ENCODE measurements around the gene CYP2J2. TPM values are rescaled to one million over a fixed set of nuclear protein-coding genes. Genes with fewer than 3 reads are reported as not detected.
"Not testable (repeated sequence)": the region's sequence is repeated elsewhere in the genome, so short reads cannot be mapped to it uniquely, and the experiment has no call there.

The CYP2J2 gene
- polyA plus RNA-seq, 4 donors = 15.4 to 87.4 (median 36.3) TPM

- FAIRE-seq (no peak), DNase-seq (no peak)
- Histone ChIP-seq H3K4me1 (ENCODE audit: control insufficient read depth in 3 of 3, insufficient read depth in 2 of 3, low read depth in 1 of 3, low read length in 2 of 3) (peaks cover 0 to 5% (median 0%) of the 10 kb centered on the region in 3 donors), H3K4me3 (ENCODE audit: low read depth in 1 of 3, low read length in 3 of 3) (no peak overlapping the region), H3K27ac (ENCODE audit: low read depth in 1 of 3, low read length in 2 of 3) (no peak overlapping the region), H3K36me3 (ENCODE audit: control insufficient read depth in 3 of 3, insufficient read depth in 2 of 3, low read depth in 1 of 3, low read length in 3 of 3) (peaks cover 0 to 3% (median 3%) of the 10 kb centered on the region in 3 donors), H3K27me3 (ENCODE audit: control insufficient read depth in 3 of 3, insufficient read depth in 3 of 3, low read length in 3 of 3) (no peaks in the 10 kb centered on the region), H3K9me3 (ENCODE audit: control insufficient read depth in 2 of 2, insufficient read depth in 1 of 2, low read depth in 1 of 2, low read length in 1 of 2) (no peaks in the 10 kb centered on the region)
- WGBS, 3 donors = 60 to 77% (median 74%) methylated on average over 1 of the region's 1 CpG
Measured at GRCh38 chr1:59915516-59915915, 11.1 kb downstream of the CYP2J2 start.

- not testable (repeated sequence) for H3K4me1 ChIP-seq (ENCODE audit: control insufficient read depth in 3 of 3, insufficient read depth in 2 of 3, low read depth in 1 of 3, low read length in 2 of 3); H3K9me3 ChIP-seq (ENCODE audit: control insufficient read depth in 2 of 2, insufficient read depth in 1 of 2, low read depth in 1 of 2, low read length in 1 of 2); DNase-seq; H3K4me3 ChIP-seq (ENCODE audit: low read depth in 1 of 3, low read length in 3 of 3); H3K27me3 ChIP-seq (ENCODE audit: control insufficient read depth in 3 of 3, insufficient read depth in 3 of 3, low read length in 3 of 3); H3K27ac ChIP-seq (ENCODE audit: low read depth in 1 of 3, low read length in 2 of 3); H3K36me3 ChIP-seq (ENCODE audit: control insufficient read depth in 3 of 3, insufficient read depth in 2 of 3, low read depth in 1 of 3, low read length in 3 of 3); FAIRE-seq
- WGBS, 3 donors = 89 to 94% (median 94%) methylated on average over 7 of the region's 7 CpGs
Measured at GRCh38 chr1:59914791-59915286, 11.7 kb downstream of the CYP2J2 start.

DNA sequence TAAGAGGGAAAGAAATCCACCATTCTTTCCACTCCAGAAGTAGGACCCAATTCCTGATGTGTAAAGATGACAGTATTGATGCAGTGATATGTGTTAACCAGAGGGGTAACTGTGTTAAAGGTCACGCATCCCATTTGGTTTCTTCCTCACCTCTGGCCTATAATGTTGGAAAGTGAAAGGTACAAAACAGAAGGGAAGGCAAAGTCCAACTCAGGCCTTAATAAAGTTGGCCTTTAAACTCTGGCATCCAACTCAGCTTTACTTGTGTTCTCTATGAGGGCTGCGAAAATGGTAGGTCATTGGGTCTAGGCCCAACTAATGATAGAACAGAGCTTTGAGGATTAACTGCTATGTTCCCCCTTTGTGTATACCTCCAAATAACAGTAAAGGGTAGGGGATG is 17.9 kb downstream of the CYP2J2 start:
- peak; percentile 75 to 91 for DNase-seq

DNA sequence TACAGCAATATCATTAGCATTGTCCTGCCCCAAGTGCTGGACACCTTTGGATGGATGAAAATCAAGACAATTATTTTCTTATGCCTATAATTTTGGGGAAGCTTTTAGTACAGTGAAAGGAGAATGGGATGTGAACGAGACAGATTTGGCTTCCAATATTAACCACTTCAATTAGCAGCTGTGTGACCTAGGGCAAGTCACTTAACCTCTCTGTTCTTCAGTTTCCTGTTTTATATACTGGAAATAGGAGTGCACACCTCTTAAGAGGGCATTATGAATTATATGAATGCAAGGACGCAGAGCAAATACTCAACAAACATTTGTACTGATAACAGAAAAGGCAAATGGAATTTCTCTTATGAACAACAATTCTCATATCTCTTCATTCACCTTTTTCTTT is 18.5 kb downstream of the CYP2J2 start:
- no peak overlapping the region for H3K4me3 ChIP-seq (ENCODE audit: low read depth in 1 of 3, low read length in 3 of 3)
- 67 to 80% (median 78%) methylated on average over 2 of the region's 2 CpGs for WGBS, 3 donors

More for the DNA sequence above, 17.9 kb downstream of the CYP2J2 start:
- H3K4me1 ChIP-seq (ENCODE audit: control insufficient read depth in 3 of 3, insufficient read depth in 2 of 3, low read depth in 1 of 3, low read length in 2 of 3) = peaks cover 0 to 25% (median 4%) of the 10 kb centered on the region in 3 donors
- H3K36me3 ChIP-seq (ENCODE audit: control insufficient read depth in 3 of 3, insufficient read depth in 2 of 3, low read depth in 1 of 3, low read length in 3 of 3) = peaks cover 0 to 10% (median 6%) of the 10 kb centered on the region in 3 donors
- FAIRE-seq = no peak
- H3K4me3 ChIP-seq (ENCODE audit: low read depth in 1 of 3, low read length in 3 of 3) = no peak overlapping the region
- 36 to 76% (median 50%) methylated on average over 2 of the region's 2 CpGs for WGBS, 3 donors
- no peaks in the 10 kb centered on the region for H3K27me3 ChIP-seq (ENCODE audit: control insufficient read depth in 3 of 3, insufficient read depth in 3 of 3, low read length in 3 of 3)
- no peaks in the 10 kb centered on the region for H3K9me3 ChIP-seq (ENCODE audit: control insufficient read depth in 2 of 2, insufficient read depth in 1 of 2, low read depth in 1 of 2, low read length in 1 of 2)
- peak overlapping the region in 1 of 3 donors; percentile 23 for H3K27ac ChIP-seq (ENCODE audit: low read depth in 1 of 3, low read length in 2 of 3)

DNA sequence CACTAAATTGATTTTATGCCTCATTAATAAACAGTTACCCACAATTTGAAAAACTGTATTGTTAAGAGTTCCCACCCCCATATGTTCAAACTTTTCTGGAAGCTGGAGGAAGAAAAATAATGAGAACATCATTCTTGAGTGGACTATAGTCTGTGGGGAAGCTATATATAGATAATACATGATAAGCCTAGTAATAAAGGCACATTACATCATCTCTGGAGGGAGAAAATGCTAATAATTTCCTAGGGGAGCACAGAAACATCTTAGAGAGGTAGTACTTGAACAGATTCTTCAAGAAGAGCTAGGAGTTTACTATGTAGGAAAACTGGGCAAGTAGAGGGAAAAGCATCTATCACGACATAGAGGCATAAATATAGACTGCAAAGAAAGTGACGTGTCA is 19.6 kb downstream of the CYP2J2 start:
- peak overlapping the region in 2 of 3 donors; percentile 55 to 57 for H3K27ac ChIP-seq (ENCODE audit: low read depth in 1 of 3, low read length in 2 of 3)
- H3K36me3 ChIP-seq (ENCODE audit: control insufficient read depth in 3 of 3, insufficient read depth in 2 of 3, low read depth in 1 of 3, low read length in 3 of 3) = peaks cover 0 to 7% (median 6%) of the 10 kb centered on the region in 3 donors

More for the DNA sequence above, 18.5 kb downstream of the CYP2J2 start:
- Histone ChIP-seq H3K9me3 (ENCODE audit: control insufficient read depth in 2 of 2, insufficient read depth in 1 of 2, low read depth in 1 of 2, low read length in 1 of 2) (no peaks in the 10 kb centered on the region), H3K36me3 (ENCODE audit: control insufficient read depth in 3 of 3, insufficient read depth in 2 of 3, low read depth in 1 of 3, low read length in 3 of 3) (peaks cover 0 to 10% (median 6%) of the 10 kb centered on the region in 3 donors), H3K27ac (ENCODE audit: low read depth in 1 of 3, low read length in 2 of 3) (peak overlapping the region in 1 of 3 donors; percentile 21), H3K27me3 (ENCODE audit: control insufficient read depth in 3 of 3, insufficient read depth in 3 of 3, low read length in 3 of 3) (no peaks in the 10 kb centered on the region), H3K4me1 (ENCODE audit: control insufficient read depth in 3 of 3, insufficient read depth in 2 of 3, low read depth in 1 of 3, low read length in 2 of 3) (peaks cover 0 to 25% (median 4%) of the 10 kb centered on the region in 3 donors)
- FAIRE-seq (no peak), DNase-seq (no peak)

DNA sequence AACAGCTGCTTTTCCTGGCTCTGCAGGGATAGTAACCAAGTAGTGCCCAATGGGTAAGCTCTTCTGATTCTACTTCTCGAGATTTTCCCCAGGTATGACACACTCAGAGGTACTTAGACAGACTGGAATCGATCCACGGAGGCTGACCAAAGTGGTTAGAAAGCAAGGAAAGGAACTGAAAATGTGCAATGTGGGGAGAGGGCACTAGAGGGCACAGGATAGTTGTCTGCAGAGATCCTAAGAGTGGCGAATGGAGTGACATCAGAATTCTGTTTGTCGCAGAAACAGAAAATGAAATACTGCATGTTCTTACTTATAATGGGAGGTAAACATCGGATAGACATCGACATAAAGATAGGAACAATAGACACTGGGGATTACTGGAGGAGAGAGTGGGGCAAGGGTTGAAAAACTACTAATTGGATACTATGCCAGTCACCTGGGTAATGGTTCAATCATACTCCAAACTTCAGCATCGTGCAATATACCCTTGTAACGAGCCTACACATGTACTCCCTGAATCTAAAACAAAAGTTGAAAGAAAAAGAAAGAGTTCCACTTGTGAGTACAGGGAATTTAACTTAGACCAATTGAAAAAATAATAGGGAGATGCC is 23.3 kb downstream of the CYP2J2 start:
- WGBS, 3 donors = 25 to 40% (median 39%) methylated on average over 9 of the region's 9 CpGs
- Histone ChIP-seq H3K4me1 (ENCODE audit: control insufficient read depth in 3 of 3, insufficient read depth in 2 of 3, low read depth in 1 of 3, low read length in 2 of 3) (peaks cover 0 to 13% (median 4%) of the 10 kb centered on the region in 3 donors), H3K27me3 (ENCODE audit: control insufficient read depth in 3 of 3, insufficient read depth in 3 of 3, low read length in 3 of 3) (no peaks in the 10 kb centered on the region), H3K27ac (ENCODE audit: low read depth in 1 of 3, low read length in 2 of 3) (no peak overlapping the region), H3K36me3 (ENCODE audit: control insufficient read depth in 3 of 3, insufficient read depth in 2 of 3, low read depth in 1 of 3, low read length in 3 of 3) (peaks cover 0 to 16% (median 8%) of the 10 kb centered on the region in 3 donors), H3K9me3 (ENCODE audit: control insufficient read depth in 2 of 2, insufficient read depth in 1 of 2, low read depth in 1 of 2, low read length in 1 of 2) (no peaks in the 10 kb centered on the region), H3K4me3 (ENCODE audit: low read depth in 1 of 3, low read length in 3 of 3) (no peak overlapping the region)
- FAIRE-seq (no peak), DNase-seq (peak; percentile 53 to 65)

More for the DNA sequence above, 19.6 kb downstream of the CYP2J2 start:
- DNase-seq (peak; percentile 63 to 64), FAIRE-seq (no peak)
- Histone ChIP-seq H3K4me3 (ENCODE audit: low read depth in 1 of 3, low read length in 3 of 3) (no peak overlapping the region), H3K9me3 (ENCODE audit: control insufficient read depth in 2 of 2, insufficient read depth in 1 of 2, low read depth in 1 of 2, low read length in 1 of 2) (no peaks in the 10 kb centered on the region), H3K27me3 (ENCODE audit: control insufficient read depth in 3 of 3, insufficient read depth in 3 of 3, low read length in 3 of 3) (no peaks in the 10 kb centered on the region), H3K4me1 (ENCODE audit: control insufficient read depth in 3 of 3, insufficient read depth in 2 of 3, low read depth in 1 of 3, low read length in 2 of 3) (peaks cover 0 to 25% (median 4%) of the 10 kb centered on the region in 3 donors)
- 54 to 73% (median 68%) methylated on average over 2 of the region's 2 CpGs for WGBS, 3 donors

DNA sequence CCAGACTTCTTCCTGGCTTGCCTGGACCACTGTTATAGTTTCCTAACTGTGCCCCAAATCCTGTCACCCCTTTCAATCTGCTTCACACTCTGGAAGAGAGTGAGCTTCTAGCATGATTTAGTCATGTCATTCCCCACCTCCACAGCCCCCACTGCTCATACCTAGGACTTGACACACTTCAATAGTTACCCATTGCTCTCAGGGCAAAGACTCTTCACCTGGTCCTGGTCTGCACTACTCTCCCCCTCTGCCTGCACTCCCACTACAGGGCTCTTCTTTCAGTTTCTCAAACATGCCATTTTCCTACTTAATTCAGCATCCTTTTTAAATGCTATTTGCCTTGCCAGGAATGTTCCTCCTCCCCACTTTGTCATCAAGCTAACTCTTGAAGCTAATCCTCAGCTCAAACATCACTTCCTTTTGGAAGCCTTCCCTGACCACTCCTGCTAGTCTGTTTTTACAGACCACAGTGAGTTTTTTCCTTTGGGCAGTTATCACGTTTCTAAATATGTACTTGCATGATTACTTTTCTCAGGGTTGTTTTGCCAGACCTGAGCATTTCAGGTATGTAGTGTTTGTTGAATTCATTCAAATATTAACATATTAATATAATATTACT is 24.7 kb downstream of the CYP2J2 start:
- no peak overlapping the region for H3K27ac ChIP-seq (ENCODE audit: low read depth in 1 of 3, low read length in 2 of 3)
- H3K27me3 ChIP-seq (ENCODE audit: control insufficient read depth in 3 of 3, insufficient read depth in 3 of 3, low read length in 3 of 3) = no peaks in the 10 kb centered on the region
- 36 to 70% (median 42%) methylated on average over 1 of the region's 1 CpG for WGBS, 3 donors

DNA sequence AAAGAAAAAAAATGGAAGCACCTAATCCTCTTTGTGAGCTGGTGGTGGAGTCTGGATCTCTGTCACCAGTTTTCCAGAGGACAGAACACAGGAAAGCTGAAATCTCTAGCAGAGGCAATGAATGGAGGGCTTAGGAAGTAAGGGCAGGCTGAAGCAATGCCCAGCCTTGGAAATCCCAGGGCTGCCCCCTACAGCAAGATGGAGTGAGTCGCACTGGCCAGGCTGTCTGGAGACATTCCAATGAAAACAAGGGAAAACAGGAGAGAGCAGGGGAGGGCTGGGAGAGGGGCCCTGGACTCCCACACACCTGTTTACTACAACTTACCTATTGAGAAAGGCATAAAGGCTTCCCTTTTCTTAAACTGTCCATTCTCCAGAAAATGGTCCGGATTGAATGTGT is 25.9 kb downstream of the CYP2J2 start:
- 84 to 100% (median 95%) methylated on average over 2 of the region's 2 CpGs for WGBS, 3 donors
- FAIRE-seq = no peak
- DNase-seq = no peak

More for the DNA sequence above, 24.7 kb downstream of the CYP2J2 start:
- no peak for FAIRE-seq
- Histone ChIP-seq H3K36me3 (ENCODE audit: control insufficient read depth in 3 of 3, insufficient read depth in 2 of 3, low read depth in 1 of 3, low read length in 3 of 3) (peaks cover 0 to 12% (median 8%) of the 10 kb centered on the region in 3 donors), H3K4me1 (ENCODE audit: control insufficient read depth in 3 of 3, insufficient read depth in 2 of 3, low read depth in 1 of 3, low read length in 2 of 3) (peaks cover 0 to 2% (median 0%) of the 10 kb centered on the region in 3 donors), H3K4me3 (ENCODE audit: low read depth in 1 of 3, low read length in 3 of 3) (no peak overlapping the region), H3K9me3 (ENCODE audit: control insufficient read depth in 2 of 2, insufficient read depth in 1 of 2, low read depth in 1 of 2, low read length in 1 of 2) (no peaks in the 10 kb centered on the region)
- no peak for DNase-seq

More for the DNA sequence above, 25.9 kb downstream of the CYP2J2 start:
- H3K4me1 ChIP-seq (ENCODE audit: control insufficient read depth in 3 of 3, insufficient read depth in 2 of 3, low read depth in 1 of 3, low read length in 2 of 3) = no peaks in the 10 kb centered on the region
- no peak overlapping the region for H3K27ac ChIP-seq (ENCODE audit: low read depth in 1 of 3, low read length in 2 of 3)
- peaks cover 0 to 12% (median 8%) of the 10 kb centered on the region in 3 donors for H3K36me3 ChIP-seq (ENCODE audit: control insufficient read depth in 3 of 3, insufficient read depth in 2 of 3, low read depth in 1 of 3, low read length in 3 of 3)
- H3K9me3 ChIP-seq (ENCODE audit: control insufficient read depth in 2 of 2, insufficient read depth in 1 of 2, low read depth in 1 of 2, low read length in 1 of 2) = no peaks in the 10 kb centered on the region
- no peak overlapping the region for H3K4me3 ChIP-seq (ENCODE audit: low read depth in 1 of 3, low read length in 3 of 3)
- H3K27me3 ChIP-seq (ENCODE audit: control insufficient read depth in 3 of 3, insufficient read depth in 3 of 3, low read length in 3 of 3) = no peaks in the 10 kb centered on the region

Measured in small intestine (tissue), 7 donors.